Measurements from ENCODE around the gene NOTO. TPM values are rescaled to one million over a fixed set of nuclear protein-coding genes. Genes with fewer than 3 reads are reported as not detected.

NOTO gene
- total RNA-seq, 1 donor from 2014 or later, result not detected

DNA sequence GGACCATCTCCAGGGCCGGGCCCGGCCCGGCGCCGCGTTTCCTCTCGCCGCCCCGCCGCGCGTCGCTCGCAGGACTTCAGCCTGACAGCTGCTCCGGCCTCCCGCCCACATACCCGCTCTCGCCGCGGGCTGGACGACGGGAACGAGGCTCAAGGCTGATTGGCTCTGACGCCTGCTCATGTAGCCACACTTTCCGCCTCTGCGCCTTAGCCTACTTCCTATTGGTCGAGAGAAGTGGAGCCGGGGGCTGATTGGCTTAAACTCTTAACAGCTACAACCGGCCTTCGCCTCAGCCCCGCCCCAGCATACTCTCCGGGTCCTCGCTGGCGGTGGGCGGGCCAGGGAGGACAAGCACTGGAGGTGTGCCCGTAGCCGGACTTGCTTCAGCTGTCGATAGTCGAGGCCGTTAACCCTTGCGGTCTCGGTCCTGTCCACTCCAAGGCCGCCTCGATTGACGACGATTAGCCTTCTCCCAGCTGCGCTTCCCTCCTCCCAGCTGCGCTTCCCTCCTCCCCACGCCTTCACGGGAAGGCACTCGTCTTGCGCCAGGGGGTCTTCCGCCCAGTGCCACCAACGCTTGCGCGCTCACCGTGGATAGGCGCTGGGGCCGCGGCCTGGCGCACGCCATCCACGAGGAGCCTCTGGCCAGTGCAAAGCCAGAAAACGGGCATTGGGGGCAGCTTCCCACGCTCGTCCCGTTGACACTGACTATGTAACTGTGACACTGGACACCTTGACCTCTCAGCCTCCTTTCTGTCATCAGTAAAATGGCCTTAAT lies 31.0 kb downstream of the NOTO start, which contains the start of gene PRADC1:
Gene PRADC1, minus strand, starts transcription at position 86 of the 778 bp plus-strand sequence. Its CDS starts 79 bp downstream, at position 7.
- DNase-seq (ENCODE audit: low spot score), result peak; percentile 99

DNA sequence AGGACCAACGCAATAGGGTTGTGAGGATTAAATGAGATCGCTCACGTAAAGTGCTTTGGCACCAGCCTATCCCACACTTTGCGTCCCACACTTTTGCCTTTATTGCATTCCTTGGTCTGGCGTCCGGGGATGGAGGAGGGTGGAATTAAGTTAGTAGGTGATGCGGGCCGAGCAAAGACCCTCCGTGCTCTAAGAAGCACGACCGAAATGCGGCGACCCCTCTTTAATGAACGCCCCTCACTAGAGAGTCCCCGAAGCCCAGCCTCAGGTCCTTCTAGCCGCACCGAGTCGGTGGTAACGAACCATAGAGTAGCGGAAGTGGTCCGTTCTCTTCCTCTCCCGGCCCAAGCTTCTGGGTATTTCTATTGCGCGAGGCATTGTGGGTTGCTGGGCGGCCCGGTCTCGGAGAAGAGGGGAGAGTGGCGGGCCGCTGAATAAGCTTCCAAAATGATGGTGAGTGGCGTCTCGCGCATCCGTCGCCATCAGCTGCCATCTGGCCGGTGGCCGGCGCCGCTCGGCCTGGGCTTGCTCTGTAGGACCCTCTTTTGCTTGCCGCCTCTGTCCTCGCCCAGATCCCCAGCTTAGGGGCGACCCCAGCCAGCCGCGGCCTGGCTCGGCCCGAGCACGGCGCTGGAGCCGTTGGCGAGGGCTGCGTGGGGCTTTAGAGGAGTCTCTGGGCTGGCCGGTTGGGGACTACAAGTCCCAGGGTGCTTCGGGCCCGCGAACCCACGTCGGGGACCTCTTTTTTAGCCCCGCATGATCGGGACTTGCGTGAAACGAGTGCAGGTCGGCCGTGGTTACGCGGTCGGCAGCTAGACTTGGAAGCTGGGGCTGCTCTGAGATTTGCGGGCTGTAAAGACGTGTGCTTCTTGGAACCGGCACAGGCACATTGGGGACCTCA lies 31.8 kb downstream of the NOTO start, which contains the start of gene CCT7:
Gene CCT7, plus strand, starts transcription at position 377 of the 901 bp plus-strand sequence. Its CDS starts 71 bp downstream, at position 448.
- DNase-seq (ENCODE audit: low spot score), result peak; percentile 92

DNA sequence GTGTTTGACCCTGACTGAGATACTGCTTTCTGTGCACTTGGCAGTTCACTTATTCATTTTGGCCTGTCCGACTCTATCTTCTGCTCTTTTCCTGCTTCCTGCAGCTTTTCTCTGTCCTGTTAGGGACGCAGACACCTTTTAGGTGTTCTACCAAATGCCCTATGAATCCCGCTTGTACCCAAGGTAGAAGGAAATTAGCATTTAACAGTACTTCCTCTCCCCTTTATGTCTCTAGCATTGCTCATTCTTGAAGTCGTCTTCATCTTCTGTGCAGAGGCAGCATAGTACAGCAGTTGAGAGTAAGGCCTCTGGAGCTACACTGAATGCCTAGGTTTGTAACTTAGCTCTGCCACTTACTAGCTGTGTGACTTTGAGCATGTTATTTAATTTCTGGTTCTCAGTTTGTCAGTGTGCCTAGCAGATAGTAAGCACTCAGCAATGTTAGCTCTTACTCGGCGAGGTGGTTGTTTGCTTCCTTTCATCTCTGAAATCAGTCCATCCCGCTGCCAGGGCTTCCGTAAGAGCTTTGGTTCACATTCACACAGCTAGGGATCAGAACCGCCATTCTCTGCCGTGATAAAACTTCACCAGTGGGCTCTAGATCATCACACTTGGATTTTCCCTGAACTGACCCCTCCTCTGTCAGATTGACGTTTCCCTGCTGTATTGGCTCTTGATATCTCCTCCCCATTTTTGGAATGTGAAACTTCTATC lies 33.1 kb downstream of the NOTO start:
- no peak for DNase-seq (ENCODE audit: low spot score)

DNA sequence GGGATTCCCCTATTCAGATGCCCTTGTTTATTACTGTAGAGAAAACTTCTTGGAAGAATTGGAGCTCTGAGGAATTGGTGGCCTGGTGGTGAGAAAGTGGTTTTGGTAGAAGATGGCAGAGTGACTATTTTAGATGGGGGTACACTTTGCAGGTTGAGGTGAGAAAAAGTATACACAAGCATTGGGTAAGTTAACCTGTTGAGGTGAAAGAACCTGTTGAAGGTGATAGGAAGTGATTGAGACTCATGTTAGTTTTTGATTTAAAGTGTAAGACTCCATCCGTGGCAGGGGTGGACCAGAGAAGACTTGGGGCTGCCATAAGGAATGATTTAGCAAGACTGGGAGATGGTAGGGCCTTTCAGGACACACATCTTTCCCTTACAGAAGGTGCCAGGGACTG lies 34.8 kb downstream of the NOTO start:
- no peak for DNase-seq (ENCODE audit: low spot score)

DNA sequence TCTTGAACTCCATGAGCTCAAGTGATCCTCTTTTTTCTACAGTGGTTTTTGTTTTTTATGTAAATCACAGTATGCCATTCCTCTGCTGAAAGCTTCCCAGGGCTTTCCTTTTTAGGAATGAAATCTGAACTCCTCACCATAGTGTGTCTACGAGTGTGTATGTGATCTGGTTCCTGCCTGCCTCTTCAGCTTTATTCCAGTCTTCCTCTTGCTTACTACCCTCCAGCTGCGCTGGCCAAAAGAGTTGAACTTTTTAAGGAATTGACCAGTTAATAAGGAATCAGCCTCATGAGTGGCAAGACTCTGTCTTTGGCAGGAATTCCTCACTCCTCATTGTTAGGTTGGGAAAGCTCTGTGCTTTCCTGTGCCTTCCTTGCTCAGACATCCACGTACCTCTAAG lies 35.8 kb downstream of the NOTO start:
- no peak for DNase-seq (ENCODE audit: low spot score)

DNA sequence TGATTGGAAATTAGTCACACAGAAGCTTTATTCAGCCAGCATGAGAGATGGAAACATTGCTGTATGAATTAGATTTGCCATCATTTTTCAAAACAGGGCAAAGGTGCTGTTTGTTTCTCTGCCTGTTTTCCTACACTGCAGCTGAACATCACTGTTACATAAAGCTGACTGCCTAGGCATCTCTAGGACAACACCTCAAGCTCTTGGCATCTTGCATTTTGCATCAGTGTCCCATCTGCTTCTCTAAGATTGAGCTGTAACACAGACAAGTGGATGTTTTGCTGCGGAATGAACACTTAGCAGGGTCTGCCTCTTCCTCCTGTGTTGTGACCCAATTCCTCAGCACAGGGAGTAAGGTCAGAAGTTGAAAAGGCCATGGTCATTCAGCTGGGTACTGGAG lies 36.6 kb downstream of the NOTO start:
- DNase-seq (ENCODE audit: low spot score), result no peak

DNA sequence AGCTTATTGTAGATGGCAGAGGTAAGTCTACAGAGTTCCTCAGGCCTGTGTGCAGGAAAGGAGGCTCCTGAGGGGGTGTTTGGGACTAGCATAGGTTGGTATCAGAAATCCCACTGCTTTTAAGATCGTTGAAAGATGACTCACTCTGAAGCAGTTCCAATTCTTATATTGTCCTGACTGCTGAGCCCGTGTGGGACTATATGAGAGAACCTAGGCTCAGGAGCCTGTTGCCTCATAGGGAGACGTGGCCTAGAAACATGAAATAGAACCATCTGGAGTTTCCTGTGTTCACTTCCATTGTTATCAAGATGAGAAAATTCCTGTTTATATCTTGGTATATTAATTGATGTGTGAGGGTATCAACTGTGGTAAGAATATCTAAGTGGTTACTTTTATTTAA lies 37.4 kb downstream of the NOTO start:
- DNase-seq (ENCODE audit: low spot score), result no peak

DNA sequence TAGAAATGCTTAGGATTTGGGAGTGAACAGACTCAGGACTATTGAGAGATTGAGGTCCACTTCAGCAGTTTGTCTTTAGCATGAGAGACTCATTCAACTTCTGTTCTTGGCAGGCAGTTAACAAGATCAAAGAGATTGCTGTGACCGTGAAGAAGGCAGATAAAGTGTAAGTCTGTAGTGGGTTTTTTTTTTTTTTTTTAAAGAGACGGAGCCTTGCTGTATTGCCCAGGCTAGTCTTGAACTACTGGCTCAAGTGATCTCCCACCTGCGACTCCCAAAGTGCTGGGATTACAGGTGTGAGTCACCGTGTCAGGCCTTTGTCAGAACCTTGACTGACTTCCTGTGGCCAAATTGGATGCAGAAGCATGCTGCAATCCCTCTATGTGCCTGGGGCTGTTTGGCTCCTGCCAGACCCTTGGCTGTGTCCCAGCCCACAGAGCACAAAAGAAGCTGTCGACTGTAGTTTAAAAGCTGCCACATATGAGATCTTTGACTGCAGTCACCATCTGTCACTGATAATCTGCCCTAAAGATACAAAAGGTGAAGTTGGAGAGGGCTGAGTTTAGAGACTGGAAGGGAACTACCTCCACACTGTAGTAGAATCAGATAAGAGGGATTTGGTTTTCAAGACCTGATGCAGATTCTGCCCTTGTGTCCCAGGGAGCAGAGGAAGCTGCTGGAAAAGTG lies 41.7 kb downstream of the NOTO start:
- DNase-seq (ENCODE audit: low spot score), result no peak

DNA sequence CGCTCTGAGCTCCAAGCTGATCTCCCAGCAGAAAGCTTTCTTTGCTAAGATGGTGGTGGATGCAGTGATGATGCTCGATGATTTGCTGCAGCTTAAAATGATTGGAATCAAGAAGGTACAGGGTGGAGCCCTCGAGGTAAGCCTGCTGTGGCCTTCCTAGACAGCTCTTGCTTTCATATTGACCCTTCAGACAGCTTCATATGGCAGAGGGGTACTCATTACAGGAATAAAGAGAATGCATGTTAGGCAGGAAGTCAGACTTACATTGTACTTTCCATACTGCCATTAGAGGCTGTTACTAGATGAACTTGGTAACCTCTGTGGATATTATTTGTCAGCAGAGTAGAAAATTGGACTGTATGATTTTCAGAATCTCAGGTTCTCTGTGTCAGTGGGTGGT lies 42.2 kb downstream of the NOTO start:
- DNase-seq (ENCODE audit: low spot score), result no peak

DNA sequence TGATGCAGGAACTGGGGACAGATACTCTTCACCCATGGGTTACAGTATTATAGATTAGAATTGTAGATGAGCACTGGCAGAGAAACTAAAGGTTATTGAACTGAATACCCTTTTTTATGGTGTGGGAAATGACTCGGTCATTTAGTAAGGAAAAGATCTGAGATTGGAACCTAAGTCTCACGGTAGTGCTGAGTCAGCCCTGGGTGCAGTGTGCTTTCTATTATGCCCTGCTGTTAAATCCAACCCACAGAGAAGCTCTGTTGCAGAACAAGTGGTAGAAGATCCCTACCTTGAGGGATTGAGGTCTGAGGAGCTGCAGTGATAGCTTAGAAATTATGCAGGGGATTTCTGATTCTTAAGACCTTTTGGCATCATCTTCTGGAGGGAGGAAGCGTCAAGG lies 44.5 kb downstream of the NOTO start:
- DNase-seq (ENCODE audit: low spot score), result no peak

DNA sequence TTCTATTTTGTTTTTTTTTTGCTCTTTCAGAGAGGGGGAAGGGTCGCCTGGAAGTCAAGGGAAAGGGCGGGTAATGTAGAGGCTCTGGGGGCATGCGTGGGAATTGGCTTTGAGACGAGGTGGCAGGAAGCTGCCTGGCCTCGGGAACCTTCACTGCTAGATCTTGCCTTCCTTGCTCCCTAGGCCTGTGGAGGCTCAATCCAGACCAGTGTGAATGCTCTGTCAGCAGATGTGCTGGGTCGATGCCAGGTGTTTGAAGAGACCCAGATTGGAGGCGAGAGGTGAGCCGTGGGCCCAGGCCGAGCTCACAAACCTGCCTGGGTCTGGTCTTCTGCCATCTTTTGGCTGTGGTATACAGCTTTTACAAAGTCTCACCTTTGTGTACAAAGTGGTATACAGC lies 47.3 kb downstream of the NOTO start:
- no peak for DNase-seq (ENCODE audit: low spot score)

DNA sequence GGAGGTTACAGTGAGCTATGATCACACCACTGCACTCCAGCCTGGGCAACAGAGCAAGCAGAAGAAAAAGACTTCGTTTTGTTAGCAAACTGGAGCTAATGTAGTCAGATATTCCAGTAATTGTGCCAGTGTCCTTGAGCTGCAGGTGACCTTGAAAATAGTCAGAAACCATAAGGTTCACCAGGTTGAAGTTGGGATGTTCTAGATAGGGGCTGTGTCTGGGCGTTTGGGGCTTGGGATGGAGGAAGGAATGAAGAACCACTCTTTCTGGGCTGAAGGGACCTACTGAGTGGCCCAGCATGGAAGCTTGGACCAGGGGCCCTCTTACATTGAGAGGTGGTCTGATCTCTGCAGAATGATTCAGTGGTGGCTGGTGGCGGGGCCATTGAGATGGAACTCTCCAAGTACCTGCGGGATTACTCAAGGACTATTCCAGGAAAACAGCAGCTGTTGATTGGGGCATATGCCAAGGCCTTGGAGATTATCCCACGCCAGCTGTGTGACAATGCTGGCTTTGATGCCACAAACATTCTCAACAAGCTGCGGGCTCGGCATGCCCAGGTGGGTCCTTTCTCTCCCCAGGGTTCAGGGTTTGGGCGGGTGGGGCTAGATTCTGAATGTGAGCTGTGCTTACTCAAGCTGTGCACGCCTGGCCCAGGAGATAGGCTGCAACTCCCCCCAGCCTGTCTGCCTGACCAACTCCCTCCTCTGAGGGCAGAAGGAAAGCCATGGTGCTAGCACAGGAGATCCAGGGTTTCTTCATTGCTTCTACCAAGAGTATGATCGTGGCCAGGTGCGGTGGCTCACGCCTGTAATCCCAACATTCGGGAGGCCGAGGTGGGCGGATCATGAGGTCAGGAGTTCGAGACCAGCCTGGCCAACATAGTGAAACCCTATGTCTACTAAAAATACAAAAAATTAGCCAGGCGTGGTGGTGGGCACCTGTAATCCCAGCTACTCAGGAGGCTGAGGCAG lies 48.8 kb downstream of the NOTO start:
- DNase-seq (ENCODE audit: low spot score), result peak; percentile 12

DNA sequence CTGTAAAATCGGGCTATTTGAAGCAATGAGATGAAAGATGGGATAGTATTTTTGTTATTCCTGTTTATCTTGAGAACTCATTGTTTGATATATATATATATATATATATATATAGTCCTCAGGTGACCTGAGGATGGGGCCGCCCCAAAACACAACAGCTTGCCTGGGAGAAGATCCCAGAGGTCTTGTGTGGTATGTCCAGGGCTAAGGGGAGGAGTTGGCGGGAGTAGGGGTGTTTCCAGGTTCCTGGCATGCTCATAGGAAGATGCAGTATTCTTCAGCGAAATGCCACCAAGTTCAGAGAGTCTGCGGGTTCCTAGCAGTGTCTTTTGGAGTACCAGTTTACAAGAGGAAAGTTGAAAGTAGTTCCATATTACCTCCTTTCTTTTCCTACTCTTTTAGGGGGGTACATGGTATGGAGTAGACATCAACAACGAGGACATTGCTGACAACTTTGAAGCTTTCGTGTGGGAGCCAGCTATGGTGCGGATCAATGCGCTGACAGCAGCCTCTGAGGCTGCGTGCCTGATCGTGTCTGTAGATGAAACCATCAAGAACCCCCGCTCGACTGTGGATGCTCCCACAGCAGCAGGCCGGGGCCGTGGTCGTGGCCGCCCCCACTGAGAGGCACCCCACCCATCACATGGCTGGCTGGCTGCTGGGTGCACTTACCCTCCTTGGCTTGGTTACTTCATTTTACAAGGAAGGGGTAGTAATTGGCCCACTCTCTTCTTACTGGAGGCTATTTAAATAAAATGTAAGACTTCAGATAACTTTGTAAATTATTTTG lies 50.1 kb downstream of the NOTO start:
- DNase-seq (ENCODE audit: low spot score), result peak; percentile 72

DNA sequence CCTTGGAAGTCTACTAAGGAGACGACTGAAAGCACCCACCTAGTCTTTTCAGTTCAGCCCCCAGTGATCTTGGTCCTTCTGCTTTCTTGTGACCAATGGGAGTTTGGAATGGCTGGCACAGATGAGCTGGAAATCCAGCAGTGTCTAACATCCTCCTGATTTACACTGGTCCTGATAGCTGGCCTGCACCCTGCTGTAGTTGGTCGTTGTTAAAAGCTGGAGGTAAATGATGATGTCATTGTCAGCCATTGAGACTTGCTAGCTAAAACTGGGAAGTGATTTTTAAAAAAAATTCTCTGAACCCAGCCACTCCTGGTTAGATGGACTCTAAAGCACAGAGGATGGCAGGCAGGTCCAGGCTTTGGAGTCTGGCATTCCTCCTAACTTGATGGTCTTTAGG lies 51.0 kb downstream of the NOTO start:
- DNase-seq (ENCODE audit: low spot score), result no peak

DNA sequence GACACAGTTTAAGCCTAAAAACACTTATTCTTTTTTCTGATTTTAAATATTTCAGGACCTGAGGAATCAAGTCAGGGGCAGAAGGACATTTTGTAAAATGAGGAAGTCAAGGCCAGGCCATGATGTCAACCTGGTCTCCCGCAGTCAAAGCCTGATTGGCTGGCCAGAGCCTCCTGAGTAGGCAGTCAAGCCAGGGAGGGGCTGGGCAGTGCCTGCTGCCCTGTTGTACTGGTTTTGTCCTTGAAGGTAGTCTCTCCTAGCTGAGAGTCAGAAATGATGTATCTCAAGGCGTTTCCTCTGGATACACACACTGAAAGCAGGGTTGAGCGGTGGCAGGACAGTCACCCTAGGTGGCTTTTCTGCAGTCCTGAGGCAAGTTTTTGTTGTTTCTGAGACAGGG lies 51.5 kb downstream of the NOTO start:
- DNase-seq (ENCODE audit: low spot score), result peak; percentile 57

DNA sequence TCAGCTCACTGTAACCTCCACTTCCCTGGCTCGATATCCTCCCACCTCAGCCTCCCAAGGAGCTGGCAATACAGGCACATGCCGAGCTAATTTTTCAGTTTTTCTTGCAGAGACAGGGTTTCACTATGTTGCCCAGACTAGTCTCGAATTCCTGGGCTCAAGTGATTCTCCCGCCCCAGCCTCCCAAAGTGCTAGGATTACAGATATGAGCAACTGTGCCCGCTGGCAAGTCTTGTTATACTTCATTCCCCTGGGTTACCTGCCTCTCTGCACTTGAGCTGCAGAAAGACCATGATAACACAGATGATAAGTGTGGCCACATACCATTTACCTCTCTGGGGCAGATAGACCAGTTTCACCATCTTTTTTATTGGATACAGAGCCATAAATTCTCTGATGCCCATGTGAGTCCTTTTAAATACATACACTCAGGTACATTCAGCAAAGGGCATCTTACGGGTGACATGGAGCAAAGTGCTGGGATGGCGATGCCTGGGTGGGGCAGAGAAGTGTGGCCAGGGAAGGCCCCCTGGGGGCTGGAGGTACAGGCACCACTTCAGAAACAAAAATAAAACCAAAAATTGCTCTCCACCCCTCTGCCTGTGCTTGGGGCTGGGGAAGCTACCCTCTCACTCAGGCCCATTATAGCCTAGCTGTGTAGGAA lies 52.1 kb downstream of the NOTO start:
- DNase-seq (ENCODE audit: low spot score), result peak; percentile 53

DNA sequence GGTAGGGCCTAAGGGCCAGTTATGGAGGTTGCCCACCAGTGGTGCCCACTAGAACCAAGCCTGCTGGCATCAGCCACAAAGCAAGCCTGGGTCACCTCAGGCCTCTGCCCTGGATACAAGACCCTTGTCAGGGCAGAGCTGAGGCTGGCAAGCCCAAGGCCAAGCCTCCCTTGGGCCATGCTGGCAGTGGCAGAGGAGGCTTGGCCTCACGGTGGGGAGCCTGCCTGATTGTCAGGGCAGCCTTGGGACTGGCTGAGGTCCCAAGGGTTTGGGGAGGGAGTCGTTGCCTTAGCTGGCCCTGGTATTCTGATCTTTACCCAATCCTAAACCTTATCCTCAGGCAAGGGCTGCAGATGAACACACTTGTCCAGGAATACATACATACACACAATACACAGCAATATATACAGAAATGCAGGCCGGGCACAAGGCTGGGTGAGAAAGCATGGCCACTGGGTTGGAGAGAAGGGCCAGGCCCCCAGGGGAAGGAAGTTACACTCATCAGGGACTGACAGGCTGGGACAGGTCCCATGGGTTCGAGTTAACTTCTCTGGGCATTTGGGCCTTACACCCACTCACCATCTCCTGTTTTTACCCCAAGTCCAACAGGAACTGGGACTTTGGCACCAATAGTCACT lies 52.8 kb downstream of the NOTO start:
- peak; percentile 51 for DNase-seq (ENCODE audit: low spot score)
